ENCODE results near the gene WDR36.

DNA sequence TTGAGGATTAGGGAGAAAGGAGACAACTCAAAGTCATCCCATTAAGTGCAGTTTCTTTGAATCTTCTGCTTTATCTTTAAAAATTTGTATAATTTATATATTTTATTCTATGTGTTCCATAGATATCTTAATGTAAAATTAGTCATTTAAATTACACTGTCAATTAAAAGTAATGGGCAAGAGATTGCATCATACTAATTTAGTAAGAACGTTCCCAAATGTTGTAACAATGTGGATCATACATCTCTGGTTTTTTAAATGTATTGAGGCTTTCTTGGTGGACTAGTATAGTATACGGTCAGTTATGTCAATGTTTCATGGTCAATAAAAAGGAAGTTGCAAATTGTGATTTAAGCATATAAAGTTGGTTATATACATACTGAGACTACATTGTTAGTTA, 14.5 kb upstream of the WDR36 start:
- TF ChIP-seq, protein P1, sequence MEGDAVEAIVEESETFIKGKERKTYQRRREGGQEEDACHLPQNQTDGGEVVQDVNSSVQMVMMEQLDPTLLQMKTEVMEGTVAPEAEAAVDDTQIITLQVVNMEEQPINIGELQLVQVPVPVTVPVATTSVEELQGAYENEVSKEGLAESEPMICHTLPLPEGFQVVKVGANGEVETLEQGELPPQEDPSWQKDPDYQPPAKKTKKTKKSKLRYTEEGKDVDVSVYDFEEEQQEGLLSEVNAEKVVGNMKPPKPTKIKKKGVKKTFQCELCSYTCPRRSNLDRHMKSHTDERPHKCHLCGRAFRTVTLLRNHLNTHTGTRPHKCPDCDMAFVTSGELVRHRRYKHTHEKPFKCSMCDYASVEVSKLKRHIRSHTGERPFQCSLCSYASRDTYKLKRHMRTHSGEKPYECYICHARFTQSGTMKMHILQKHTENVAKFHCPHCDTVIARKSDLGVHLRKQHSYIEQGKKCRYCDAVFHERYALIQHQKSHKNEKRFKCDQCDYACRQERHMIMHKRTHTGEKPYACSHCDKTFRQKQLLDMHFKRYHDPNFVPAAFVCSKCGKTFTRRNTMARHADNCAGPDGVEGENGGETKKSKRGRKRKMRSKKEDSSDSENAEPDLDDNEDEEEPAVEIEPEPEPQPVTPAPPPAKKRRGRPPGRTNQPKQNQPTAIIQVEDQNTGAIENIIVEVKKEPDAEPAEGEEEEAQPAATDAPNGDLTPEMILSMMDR (IDR thresholded peaks at IDR 0.05; ENCODE audit: insufficient read depth, low read length) = no peak
- no peak for TF ChIP-seq REST (IDR thresholded peaks at IDR 0.05; ENCODE audit: insufficient replicate concordance, low read depth)

Data from HL-60 (cell line).